B cell (primary cell): Measurements from ENCODE around the gene CHODL. TPM values are rescaled to one million over a fixed set of nuclear protein-coding genes. Genes with fewer than 3 reads are reported as not detected.

Experiments
- ATAC-seq: fragments of 200-7000 bp; cut with Tn5 transposase; one replicate; pipeline ENCODE4 v1.10.0; 2021; ENCODE audit warnings: low read depth, mild to moderate bottlenecking, moderate number of reproducible peaks, moderate library complexity
- CTCF ChIA-PET: fragments of 350-600 bp; sonication (Branson Sonifier 250); formaldehyde crosslinking; loops from one replicate; lab custom pipeline; 2021; ENCODE audit warnings: antibody characterized with exemption, inconsistent platforms; lab: Charles Lee
- POLR2A ChIA-PET: fragments of 350-600 bp; sonication (Branson Sonifier 250); formaldehyde crosslinking; loops from one replicate; lab custom pipeline; 2021; ENCODE audit warnings: antibody characterized with exemption; lab: Charles Lee
- DNase-seq: peaks from one replicate; pipeline ENCODE4 v3.0.0; 2013
- H2AFZ ChIP-seq: 2 replicates; pipeline ENCODE4 v1.6.1; 2012; ENCODE audit warnings: mild to moderate bottlenecking, low read depth, low read length; ENCODE audit not compliant: insufficient read depth, poor library complexity, severe bottlenecking
- H3K27ac ChIP-seq, 2 donors: 1 replicate in 1 of 2; 2 replicates in 1 of 2; pipeline ENCODE4 v1.5.1; 2012 to 2013; ENCODE audit warnings: low read length in 2 of 2, mild to moderate bottlenecking in 2 of 2, moderate library complexity in 1 of 2
- H3K27me3 ChIP-seq, 4 experiments: fragments of 200-600 bp in 1 of 4; sonication (generic) in 1 of 4; replicated peaks in 1 of 4; 1 replicate in 2 of 4; 2 replicates in 2 of 4; pipeline versions ENCODE4 v1.6.1 to v1.7.0; 2013 to 2016; ENCODE audit warnings: low read length in 3 of 4, mild to moderate bottlenecking in 2 of 4, mixed read lengths in 1 of 4, moderate library complexity in 1 of 4; ENCODE audit not compliant: insufficient read depth in 4 of 4, control insufficient read depth in 3 of 4; ENCODE audit errors: control extremely low read depth in 1 of 4
- H3K36me3 ChIP-seq, 2 experiments: replicated peaks in 1 of 2; 1 replicate in 1 of 2; 2 replicates in 1 of 2; pipeline versions ENCODE4 v1.6.1 to v1.7.1; 2013; ENCODE audit warnings: low read length in 1 of 2; ENCODE audit not compliant: insufficient read depth in 2 of 2, control insufficient read depth in 1 of 2; ENCODE audit errors: control extremely low read depth in 1 of 2, extremely low read depth in 1 of 2
- H3K4me1 ChIP-seq, 2 donors: fragments of 200-600 bp in 1 of 2; sonication (generic) in 1 of 2; 1 replicate in 1 of 2; 2 replicates in 1 of 2; pipeline versions ENCODE4 v1.5.1 to v1.6.1; 2013 to 2017; ENCODE audit warnings: low read length in 2 of 2; ENCODE audit not compliant: control insufficient read depth in 2 of 2, insufficient read depth in 2 of 2
- H3K4me2 ChIP-seq: replicated peaks from 2 replicates; pipeline ENCODE3; 2012; ENCODE audit warnings: mild to moderate bottlenecking, low read depth, low read length; ENCODE audit not compliant: poor library complexity, severe bottlenecking
- H3K4me3 ChIP-seq, 5 experiments: fragments of 200-600 bp in 1 of 5; sonication (generic) in 1 of 5; 1 replicate in 3 of 5; 2 replicates in 2 of 5; pipeline versions ENCODE4 v1.5.1 to v1.7.0; 2011 to 2016; ENCODE audit warnings: low read length in 4 of 5, mild to moderate bottlenecking in 4 of 5, low read depth in 2 of 5, control low read depth in 1 of 5, moderate library complexity in 1 of 5; ENCODE audit not compliant: insufficient read depth in 1 of 5; ENCODE audit errors: control extremely low read depth in 1 of 5, extremely low read depth in 1 of 5
- H3K79me2 ChIP-seq: fragments of 200-600 bp; sonication (generic); one replicate; pipeline ENCODE4 v1.6.0; 2016; ENCODE audit warnings: low read length; ENCODE audit not compliant: control insufficient read depth, insufficient read depth
- H3K9ac ChIP-seq: fragments of 200-600 bp; sonication (generic); 2 replicates; pipeline ENCODE4 v1.6.1; 2017; ENCODE audit warnings: mild to moderate bottlenecking, low read length, moderate library complexity
- H3K9me3 ChIP-seq, 3 donors: one replicate each; pipeline versions ENCODE4 v1.6.1 to v1.7.1; 2013; ENCODE audit warnings: low read length in 2 of 3; ENCODE audit not compliant: control insufficient read depth in 2 of 3, insufficient read depth in 1 of 3; ENCODE audit errors: control extremely low read depth in 1 of 3
- H4K20me1 ChIP-seq: 2 replicates; pipeline ENCODE4 v1.6.0; 2012; ENCODE audit warnings: mild to moderate bottlenecking, low read length; ENCODE audit not compliant: insufficient read depth, control insufficient read depth, poor library complexity, severe bottlenecking
- H3K27ac Mint-ChIP-seq: one replicate; pipeline ENCODE4 v1.8.0; 2021; ENCODE audit warnings: mixed read lengths
- H3K27me3 Mint-ChIP-seq: one replicate; pipeline ENCODE4 v1.8.0; 2021; ENCODE audit warnings: mixed read lengths
- H3K4me1 Mint-ChIP-seq: one replicate; pipeline ENCODE4 v1.8.0; 2021; ENCODE audit warnings: mixed read lengths
- H3K4me3 Mint-ChIP-seq: one replicate; pipeline ENCODE4 v1.8.0; 2021; ENCODE audit warnings: mixed read lengths
- H3K9me3 Mint-ChIP-seq: one replicate; pipeline ENCODE4 v1.8.0; 2022; ENCODE audit warnings: mixed read lengths; ENCODE audit not compliant: insufficient read depth
- EZH2 ChIP-seq: IDR thresholded peaks from 2 replicates; pipeline ENCODE4 v1.6.1; 2012; ENCODE audit warnings: borderline replicate concordance, low read depth, mild to moderate bottlenecking, moderate library complexity, low read length; ENCODE audit not compliant: insufficient read depth, poor library complexity, severe bottlenecking
- whole genome bisulfite sequencing: methylation state at CpG from one replicate; pipeline ENCODE4 v1.1.5; 2013; ENCODE audit warnings: missing lambda C conversion rate; ENCODE audit not compliant: insufficient coverage; 5-methylcytosine and 5-hydroxymethylcytosine counted together
- intact Hi-C: fragments of 100-400 bp; cut with micrococcal nuclease; formaldehyde crosslinking; loops from one replicate; pipeline ENCODE4 v1.10.0; 2022
- polyA plus RNA-seq: library from polyadenylated mRNA; depleted of rRNA; stranded (reverse); fragments of >200 nt; gene quantifications from 2 replicates; pipeline ENCODE4 v1.2.3, GENCODE V29; 2012
- total RNA-seq, 2 donors: library from RNA; stranded (reverse); fragments of 120-200 nt in 1 of 2; gene quantifications; 1 replicate in 1 of 2; 2 replicates in 1 of 2; pipeline versions ENCODE4 v1.2.3 to v1.2.4, GENCODE V29; 2013 to 2022
- TF ChIP-seq, protein P1 (sequence below): fragments of 200-600 bp; IDR thresholded peaks from one replicate; pipeline ENCODE4 v1.8.0; 2022; ENCODE audit warnings: antibody characterized with exemption, mild to moderate bottlenecking

Gene CHODL
- total and polyA plus RNA-seq, 2 donors (not counting 1 experiment from before 2014, with no cell fraction given) = 0.04 to 0.20 TPM

DNA sequence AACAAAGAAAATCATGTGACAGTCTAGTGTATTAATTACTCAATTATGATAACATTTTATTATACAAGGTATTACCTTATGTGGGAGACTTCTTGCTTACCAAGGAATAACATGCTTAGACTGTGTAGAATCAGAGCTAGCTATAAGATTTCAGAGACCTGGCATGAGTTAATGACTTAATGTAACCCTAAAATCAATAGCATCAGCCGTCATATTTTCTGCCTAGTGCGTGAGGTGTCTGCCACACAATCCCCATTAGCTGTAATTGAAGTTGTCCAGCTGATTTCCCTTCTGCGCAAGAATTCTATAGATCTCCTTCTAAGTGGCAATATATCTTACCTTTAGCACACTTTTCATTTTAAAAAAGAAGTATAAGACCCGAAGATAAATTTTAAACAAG is 28.8 kb downstream of the CHODL start:
- Histone ChIP-seq H4K20me1 (no peaks in the 10 kb centered on the region), H3K79me2 (no peaks in the 10 kb centered on the region), H3K36me3 (no peaks in the 10 kb centered on the region), H3K9me3 (no peaks in the 10 kb centered on the region), H3K27me3 (no peaks in the 10 kb centered on the region), H3K4me1 (no peaks in the 10 kb centered on the region), H3K27ac (no peak overlapping the region), H2AFZ (no peak overlapping the region), H3K4me3 (no peak overlapping the region), H3K9ac (no peak overlapping the region), H3K4me2 (no peak overlapping the region)
- Mint-ChIP-seq H3K27me3 (no peaks in the 10 kb centered on the region), H3K4me1 (no peaks in the 10 kb centered on the region), H3K9me3 (no peaks in the 10 kb centered on the region), H3K4me3 (no peak overlapping the region), H3K27ac (no peak overlapping the region)
- DNase-seq = no peak
- WGBS = 100% methylated on average over 2 of the region's 4 CpGs
- intact Hi-C loops = no loop called here
- ATAC-seq = no peak
- TF ChIP-seq, protein P1, sequence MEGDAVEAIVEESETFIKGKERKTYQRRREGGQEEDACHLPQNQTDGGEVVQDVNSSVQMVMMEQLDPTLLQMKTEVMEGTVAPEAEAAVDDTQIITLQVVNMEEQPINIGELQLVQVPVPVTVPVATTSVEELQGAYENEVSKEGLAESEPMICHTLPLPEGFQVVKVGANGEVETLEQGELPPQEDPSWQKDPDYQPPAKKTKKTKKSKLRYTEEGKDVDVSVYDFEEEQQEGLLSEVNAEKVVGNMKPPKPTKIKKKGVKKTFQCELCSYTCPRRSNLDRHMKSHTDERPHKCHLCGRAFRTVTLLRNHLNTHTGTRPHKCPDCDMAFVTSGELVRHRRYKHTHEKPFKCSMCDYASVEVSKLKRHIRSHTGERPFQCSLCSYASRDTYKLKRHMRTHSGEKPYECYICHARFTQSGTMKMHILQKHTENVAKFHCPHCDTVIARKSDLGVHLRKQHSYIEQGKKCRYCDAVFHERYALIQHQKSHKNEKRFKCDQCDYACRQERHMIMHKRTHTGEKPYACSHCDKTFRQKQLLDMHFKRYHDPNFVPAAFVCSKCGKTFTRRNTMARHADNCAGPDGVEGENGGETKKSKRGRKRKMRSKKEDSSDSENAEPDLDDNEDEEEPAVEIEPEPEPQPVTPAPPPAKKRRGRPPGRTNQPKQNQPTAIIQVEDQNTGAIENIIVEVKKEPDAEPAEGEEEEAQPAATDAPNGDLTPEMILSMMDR = no peak
- TF ChIP-seq EZH2 = no peak
- POLR2A ChIA-PET = no interaction called here
- CTCF ChIA-PET = no interaction called here

DNA sequence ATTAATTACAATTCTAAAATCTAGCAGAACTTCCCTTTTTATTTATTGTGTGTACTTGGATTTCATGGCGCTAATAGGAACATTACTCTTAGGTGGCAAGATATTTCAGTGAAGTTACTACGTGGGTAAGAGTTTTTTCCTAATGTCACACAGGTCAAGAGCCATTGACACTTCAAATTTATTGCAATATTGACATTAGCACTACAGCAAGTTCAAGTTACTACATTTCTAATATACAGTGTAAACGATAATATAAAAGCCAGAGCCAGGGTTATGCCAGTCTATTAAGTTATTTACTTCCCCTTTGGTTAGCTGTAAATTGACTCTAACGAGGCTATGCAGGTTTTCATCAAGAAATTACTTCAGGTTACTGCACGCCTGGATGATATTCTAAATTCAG is 29.7 kb downstream of the CHODL start:
- no peak overlapping the region for H3K4me3 Mint-ChIP-seq
- no peak overlapping the region for H3K9ac ChIP-seq
- H3K27me3 ChIP-seq = no peaks in the 10 kb centered on the region
- no peaks in the 10 kb centered on the region for H3K27me3 Mint-ChIP-seq
- POLR2A ChIA-PET = no interaction called here
- H3K4me3 ChIP-seq = no peak overlapping the region
- H3K79me2 ChIP-seq = no peaks in the 10 kb centered on the region
- no peak for TF ChIP-seq EZH2
- TF ChIP-seq, protein P1 = no peak
- ATAC-seq (no peak), DNase-seq (no peak)
- no peaks in the 10 kb centered on the region for H3K9me3 ChIP-seq
- H3K27ac ChIP-seq = no peak overlapping the region
- no peaks in the 10 kb centered on the region for H3K4me1 Mint-ChIP-seq
- no peaks in the 10 kb centered on the region for H3K9me3 Mint-ChIP-seq
- H3K4me1 ChIP-seq = no peaks in the 10 kb centered on the region
- no peak overlapping the region for H3K27ac Mint-ChIP-seq
- no peaks in the 10 kb centered on the region for H4K20me1 ChIP-seq
- H3K4me2 ChIP-seq = no peak overlapping the region
- intact Hi-C loops = no loop called here
- WGBS = 70% methylated on average over 2 of the region's 5 CpGs
- CTCF ChIA-PET = no interaction called here
- no peak overlapping the region for H2AFZ ChIP-seq
- no peaks in the 10 kb centered on the region for H3K36me3 ChIP-seq
